HG03045 (cell line): ENCODE results near the gene CRACR2B.

Experiments used
- ATAC-seq: cut with Tn5 transposase; IDR thresholded peaks from one replicate; pipeline ENCODE4 v1.9.1; 2021; ENCODE audit warnings: mild to moderate bottlenecking, moderate library complexity; ENCODE audit not compliant: unreplicated experiment

CRACR2B gene

DNA sequence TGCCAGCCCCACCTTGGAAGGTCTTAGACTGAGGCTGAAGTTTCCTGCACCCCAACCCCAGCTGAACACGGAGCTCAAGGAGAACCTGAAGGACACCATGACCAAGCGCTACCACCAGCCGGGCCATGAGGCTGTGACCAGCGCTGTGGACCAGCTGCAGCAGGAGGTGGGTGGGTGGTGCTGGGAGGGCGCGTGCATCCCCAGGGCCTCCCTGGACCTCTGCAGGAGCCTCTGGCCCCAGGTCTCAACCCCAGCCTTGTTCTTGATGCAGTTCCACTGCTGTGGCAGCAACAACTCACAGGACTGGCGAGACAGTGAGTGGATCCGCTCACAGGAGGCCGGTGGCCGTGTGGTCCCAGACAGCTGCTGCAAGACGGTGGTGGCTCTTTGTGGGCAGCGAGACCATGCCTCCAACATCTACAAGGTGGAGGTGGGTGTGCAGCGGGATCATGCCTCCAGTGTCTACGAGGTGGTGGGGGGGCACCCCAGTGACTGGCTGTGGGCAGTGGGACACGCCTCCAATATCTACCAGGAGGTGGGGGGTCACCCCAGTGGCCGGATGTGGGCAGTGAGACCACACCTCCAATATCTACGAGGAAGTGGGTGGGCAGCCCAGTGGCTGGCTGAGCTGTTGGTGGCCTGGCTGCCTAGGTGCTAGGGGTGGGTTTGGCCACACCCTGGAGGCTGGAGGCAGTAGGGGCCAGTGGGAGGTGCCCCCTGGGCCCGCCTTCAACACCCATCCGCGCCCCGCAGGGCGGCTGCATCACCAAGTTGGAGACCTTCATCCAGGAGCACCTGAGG is 9.7 kb downstream of the CRACR2B start:
- ATAC-seq = no peak

GRCh38 chr11:837990-838307 is 10.2 kb downstream of the CRACR2B start:
- ATAC-seq = no peak

DNA sequence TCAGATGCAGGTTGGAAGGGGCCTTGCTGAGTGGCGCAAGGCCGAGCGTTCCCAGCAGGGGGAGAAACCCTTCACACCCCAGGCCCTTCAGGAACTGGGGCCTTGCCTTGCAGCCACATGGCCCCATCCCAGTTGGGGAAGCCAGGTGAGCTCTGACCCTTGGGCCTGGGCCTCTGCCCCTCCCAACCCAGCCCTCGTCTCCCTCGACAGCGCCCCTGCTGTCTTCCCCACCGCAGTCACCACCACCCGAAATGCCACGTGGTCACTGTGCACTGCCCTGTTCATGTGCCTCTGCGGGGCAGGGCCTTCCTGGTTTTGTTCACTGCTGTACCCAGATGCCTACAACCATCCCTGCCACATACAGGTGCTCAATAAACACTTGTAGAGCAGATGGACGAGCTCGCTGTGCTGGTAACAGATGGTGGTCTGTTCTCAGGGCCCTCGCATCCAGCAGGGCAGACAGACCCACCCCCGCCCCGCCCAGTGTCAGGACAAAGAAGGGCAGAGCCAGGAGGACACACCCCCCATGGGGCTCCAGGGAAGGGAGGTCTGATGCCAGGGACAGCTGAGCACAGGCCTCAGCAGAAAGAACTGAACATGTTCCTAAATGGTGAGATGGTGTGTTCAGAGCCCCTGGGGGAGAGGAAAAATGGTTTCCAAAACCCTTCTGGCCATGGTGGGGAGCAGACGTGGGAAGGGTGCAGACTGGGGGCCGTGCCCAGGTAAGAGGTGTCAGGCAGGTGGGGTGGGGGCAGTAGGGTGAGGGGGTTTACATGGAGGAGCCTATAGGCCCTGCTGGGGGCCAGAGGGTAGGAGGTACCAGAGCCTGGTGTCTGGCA is 10.9 kb downstream of the CRACR2B start:
- no peak for ATAC-seq

DNA sequence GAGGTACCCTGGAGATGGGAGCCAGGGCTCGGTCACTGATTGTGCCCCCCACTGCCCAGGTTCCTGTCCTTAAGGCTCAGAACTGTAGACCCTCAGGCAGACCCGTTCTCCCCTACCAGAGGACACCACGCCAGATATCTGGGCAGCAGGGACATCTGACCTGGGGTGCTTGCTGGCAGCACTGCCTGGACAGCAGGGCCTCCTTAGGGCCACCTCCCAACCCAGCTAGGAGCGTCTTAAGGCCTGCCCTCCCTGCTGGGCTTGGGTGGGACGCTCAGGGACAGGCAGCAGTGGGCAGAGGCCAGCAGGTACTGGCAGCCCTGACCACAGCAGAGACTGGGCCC is 11.5 kb downstream of the CRACR2B start:
- no peak for ATAC-seq

DNA sequence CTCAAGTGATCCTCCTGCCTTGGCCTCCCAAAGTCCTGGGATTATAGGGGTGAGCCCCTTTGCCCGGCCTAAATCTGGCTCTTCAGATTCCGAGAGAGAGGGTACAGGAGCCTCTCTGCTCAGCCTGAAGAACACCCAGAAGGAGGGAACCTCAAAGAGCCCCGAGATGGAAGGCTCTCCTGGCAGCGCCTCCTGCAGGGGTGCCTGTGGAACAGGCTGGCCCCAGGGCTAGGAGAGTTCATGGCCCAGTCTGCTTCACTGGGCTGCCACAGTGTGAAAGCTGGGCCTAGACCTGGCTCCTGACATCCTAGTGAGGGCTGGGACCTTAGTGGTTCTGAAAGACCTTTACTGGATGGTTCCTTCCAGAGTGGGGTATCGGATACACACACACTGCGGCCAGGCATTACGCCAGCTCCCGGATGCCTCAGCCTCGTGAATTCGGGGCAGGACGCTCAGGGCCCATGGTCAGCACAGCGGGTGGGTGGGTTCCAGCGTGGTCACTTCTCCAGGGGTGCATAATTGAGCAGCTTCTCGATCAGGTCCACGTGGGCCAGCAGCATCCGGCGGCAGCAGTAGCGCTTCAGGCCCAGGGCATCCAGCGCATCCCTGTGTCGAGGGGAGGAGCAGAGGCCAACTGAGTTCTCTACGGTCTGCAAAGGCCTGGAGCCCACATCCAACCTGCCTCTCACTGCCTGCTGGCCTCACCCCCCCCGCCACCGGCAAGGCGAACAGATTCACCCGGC is 12.3 kb downstream of the CRACR2B start:
- ATAC-seq = no peak

DNA sequence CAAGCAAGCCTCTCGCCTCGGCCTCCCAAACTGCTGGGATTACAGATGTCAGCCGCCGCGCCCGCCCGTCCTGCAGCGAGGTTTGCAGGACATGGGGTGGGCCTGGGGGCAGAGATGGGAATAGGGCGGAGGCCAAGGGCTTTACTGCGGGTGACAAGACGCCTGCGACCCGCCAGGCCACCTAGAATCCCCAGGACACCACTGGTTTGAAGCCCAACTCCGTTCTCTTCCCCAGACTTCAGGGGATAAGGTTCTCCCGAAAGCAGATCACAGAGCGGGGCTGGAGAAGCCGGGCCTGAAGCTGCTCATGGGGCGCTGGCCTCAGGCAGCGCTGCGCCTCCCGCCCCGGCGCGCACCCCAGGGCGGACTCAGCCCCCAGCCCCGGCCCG is 14.3 kb downstream of the CRACR2B start:
- peak; percentile 21 for ATAC-seq

DNA sequence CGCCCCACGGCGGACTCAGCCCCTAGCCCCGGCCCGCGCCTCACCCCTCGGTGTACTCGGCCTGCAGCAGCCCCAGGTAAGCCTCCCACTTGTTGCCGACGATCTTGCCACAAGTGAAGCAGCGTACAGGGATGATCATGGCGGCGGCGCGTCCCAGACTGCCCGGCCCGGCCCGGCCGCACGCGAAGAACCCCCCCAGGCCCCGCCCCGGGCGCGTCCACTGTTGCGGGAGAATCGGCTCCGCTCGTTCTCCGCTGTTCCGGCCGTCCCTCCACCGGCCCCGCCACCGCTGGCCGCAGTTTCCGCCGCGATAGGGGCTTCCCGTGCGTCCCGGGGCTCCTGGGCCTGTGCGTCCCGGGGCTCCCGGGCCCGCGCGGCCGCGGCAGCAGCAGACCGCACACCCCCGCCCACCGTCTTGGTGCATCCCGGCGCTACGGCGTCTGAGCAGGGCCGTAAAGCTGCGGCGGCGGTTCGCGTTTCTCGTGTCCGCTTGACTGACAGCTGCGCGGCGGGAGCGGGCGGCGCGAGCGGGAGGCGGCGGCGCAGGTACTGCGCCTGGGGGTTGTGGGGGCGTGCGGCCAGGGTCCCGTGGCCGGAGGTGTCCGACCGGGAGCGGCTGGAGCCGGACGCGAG is 14.8 kb downstream of the CRACR2B start, which contains the start of the genes POLR2L and TSPAN4:
POLR2L (minus strand) TSS at position 160 of the 633 bp plus-strand sequence; CDS start at position 139, 21 bp downstream.
TSPAN4 (plus strand) TSS at position 483 of the 633 bp plus-strand sequence. CDS start 7,453 bp downstream, outside the sequence.
- ATAC-seq = peak; percentile 58

DNA sequence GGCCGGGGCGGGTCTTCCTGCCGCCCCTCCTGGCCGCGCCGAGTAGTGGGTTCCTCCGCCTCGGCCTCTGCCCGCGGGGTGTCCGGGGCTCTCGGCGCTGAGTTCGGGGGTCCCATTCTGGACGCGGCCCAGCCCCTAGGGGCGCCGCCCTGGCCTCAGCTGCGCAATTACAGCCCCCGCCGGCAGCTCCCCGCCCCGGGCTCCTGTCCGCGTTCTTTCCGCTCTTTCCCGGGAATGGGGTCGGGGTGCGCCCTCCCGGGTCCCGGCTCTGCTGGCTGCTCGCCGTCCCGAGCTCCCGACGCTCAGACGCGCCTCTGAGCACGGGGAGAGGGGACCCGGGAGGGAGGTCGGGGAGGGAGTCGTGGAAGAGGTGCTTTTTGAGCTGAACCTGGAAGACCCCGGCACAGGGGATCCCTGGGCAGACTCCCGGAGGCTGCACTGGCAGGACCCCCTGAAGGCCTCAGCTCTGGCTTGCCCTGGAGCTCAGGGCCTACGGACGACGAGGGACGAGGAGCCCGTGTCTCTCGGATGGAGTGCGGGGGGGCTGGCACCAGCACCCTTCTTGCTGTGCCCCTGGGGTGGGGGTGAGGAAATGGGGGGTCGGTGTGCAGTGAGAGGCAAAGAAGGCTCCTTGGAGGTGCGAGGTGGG is 15.5 kb downstream of the CRACR2B start:
- ATAC-seq = no peak

DNA sequence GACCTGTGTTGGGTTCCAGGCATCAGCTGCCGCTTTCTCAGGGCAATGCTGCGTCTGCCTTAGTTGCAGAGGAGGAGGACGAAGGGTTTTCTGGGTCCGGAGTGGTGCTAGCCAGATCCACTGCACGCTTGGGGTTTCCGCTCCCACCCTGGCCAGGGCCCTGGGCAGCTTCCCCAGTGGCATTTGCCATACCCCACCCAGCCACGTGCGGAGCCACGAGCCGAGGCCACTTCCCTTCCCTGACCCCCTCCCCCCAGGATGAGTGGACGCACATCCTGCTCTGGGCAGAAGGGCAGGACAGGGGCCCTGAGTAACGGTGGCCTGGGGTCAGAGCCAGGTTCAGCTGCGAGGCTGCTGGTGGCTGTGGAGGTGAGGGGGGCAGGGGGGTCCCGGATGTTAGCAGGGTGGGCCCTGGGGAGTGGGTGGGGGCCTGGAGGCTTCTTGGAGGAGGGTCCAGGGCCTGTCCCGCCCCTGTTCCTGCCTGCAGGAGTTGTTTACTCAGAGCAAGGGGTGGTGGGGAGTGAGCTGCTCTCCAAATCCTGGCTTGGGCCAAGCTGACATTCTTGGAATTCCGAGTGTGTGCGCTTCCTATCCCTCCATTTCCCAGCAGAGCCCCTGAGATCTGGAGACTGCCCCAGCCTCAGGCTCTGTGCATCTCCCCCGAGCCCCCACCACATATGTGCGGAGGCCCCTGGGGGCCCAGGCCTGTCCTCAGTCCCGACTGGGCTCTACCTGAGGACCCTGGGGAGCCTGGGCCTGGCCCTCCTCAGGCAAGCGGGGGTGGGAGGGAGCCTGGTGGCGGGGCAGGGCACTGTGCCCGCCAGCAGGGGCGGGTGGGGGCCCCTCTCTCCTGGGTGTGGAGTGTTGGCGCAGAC is 16.3 kb downstream of the CRACR2B start:
- ATAC-seq = no peak

DNA sequence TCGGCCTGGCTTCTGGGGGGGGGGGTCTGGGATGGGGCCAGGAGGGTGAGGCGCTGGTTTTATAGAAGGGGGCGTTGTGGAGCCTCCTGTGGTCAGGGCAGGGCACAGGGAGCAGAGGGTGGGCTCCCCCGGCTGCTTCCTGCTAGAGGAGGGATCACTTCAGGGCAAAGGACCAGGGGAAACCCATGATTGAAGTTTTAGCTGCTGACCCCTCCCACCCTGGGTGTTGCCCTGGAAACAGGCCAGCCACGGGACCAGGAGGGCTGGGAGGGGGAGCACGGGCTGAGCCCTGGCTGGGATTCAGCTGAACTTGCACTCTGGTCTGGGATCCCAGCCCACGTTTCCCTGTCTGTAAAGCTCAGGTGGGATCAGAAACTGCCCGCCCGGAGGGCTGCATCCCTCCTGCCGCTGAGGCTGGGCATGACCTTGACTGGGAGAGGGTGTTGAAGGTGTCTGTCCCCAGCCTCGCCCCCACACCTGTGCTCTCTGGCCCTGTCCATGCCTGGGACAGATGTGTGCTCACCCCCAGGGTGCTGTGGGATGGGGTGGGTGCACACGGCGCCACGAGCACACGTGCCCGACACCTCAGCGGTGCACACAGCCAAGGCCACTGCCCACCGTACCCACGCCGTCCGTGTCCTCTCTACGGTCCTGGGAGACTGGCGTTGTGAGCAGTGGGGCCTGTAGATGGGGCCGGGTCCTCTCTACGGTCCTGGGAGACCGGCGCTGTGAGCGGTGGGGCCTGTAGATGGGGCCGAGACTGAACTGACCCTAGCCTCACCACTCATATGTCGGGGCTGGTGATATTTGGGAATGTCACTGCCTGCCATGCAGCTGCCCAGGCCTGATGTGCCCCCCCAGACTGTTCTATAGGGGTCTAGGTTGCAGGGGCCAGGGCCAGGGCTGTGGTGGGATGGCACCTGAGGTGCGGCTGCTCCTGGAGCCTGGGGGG is 17.2 kb downstream of the CRACR2B start:
- no peak for ATAC-seq

GRCh38 chr11:845872-846495 is 18.3 kb downstream of the CRACR2B start:
- no peak for ATAC-seq

GRCh38 chr11:846496-847098 is 18.9 kb downstream of the CRACR2B start:
- no peak for ATAC-seq

GRCh38 chr11:847876-848275 is 20.2 kb downstream of the CRACR2B start:
- no peak for ATAC-seq

GRCh38 chr11:848380-848931 is 20.7 kb downstream of the CRACR2B start:
- no peak for ATAC-seq

GRCh38 chr11:849104-849824 is 21.5 kb downstream of the CRACR2B start:
- ATAC-seq = no peak

DNA sequence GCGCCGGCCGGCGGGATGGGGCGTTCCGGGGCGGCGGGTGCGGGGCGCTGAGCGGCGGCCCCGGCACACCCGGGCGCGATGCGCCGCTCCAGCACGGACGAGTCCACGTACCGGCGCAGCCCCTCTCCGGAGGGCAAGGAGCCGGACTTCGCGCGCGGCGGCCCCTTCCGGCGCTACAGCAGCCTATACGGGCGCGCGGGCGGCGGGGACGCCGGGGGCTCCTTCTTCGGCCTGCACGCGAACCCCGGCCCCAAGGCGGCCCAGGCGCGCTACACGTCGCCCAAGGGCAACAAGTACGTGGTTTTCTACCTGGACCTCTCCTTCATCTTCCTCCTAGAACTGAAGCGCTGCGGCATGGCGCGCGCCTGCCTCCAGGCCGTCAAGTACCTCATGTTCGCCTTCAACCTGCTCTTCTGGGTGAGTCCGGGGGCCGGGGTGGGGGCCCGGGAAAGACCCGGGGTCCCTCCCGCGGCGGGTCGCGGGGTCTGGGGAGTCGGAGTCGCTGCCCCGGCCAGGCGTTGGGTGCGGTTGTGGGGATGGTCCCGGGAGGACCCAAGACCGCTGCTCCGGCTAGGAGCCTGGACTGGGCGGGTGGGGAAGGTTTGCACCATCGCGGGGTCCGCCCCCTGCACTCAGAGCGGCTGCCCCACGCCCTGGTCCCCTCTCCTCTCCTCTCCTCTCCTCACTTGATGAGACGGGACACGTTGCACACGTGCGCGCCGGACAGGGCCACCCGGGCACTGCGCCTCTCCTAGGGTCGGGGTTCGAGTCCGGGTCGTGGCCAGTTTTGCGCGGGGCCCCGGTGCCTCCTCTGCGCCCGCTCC is 22.4 kb downstream of the CRACR2B start:
- ATAC-seq = no peak
